CD4-positive, alpha-beta T cell (primary cell): ENCODE measurements around the gene EPB41L4A. TPM values are rescaled to one million over a fixed set of nuclear protein-coding genes. Genes with fewer than 3 reads are reported as not detected.
"Not testable (repeated sequence)": the region's sequence is repeated elsewhere in the genome, so short reads cannot be mapped to it uniquely, and the experiment has no call there.

Experiments used
- ATAC-seq: fragments of 200-7000 bp; cut with Tn5 transposase; one replicate; pipeline ENCODE4 v1.10.0; 2022; ENCODE audit warnings: mild to moderate bottlenecking; ENCODE audit not compliant: poor library complexity
- CTCF ChIA-PET: fragments of 350-600 bp; sonication (Branson Sonifier 250); formaldehyde crosslinking; loops from one replicate; lab custom pipeline; 2021; ENCODE audit warnings: antibody characterized with exemption, inconsistent platforms; lab: Charles Lee
- POLR2A ChIA-PET: fragments of 350-600 bp; sonication (Branson Sonifier 250); formaldehyde crosslinking; loops from one replicate; lab custom pipeline; 2021; ENCODE audit warnings: antibody characterized with exemption, inconsistent platforms; lab: Charles Lee
- DNase-seq, 14 experiments: peaks; one replicate each; pipeline ENCODE4 v3.0.0-alpha.2; 2013 to 2020; ENCODE audit warnings: mixed read lengths in 2 of 14
- H3K27ac ChIP-seq, 2 donors: one replicate each; pipeline versions ENCODE4 v1.5.1 to v1.7.0; 2013; ENCODE audit warnings: low read length in 2 of 2, low read depth in 1 of 2, mild to moderate bottlenecking in 1 of 2
- H3K27me3 ChIP-seq, 2 experiments: 1 replicate in 1 of 2; 2 replicates in 1 of 2; pipeline versions ENCODE4 v1.6.1 to v1.7.0; 2013; ENCODE audit warnings: low read length in 2 of 2, control low read depth in 1 of 2, mild to moderate bottlenecking in 1 of 2, moderate library complexity in 1 of 2; ENCODE audit not compliant: insufficient read depth in 2 of 2, control insufficient read depth in 1 of 2
- H3K36me3 ChIP-seq: one replicate; pipeline ENCODE4 v1.6.1; 2013; ENCODE audit warnings: low read length, control low read depth; ENCODE audit not compliant: insufficient read depth
- H3K4me1 ChIP-seq: one replicate; pipeline ENCODE4 v1.6.1; 2013; ENCODE audit warnings: low read length, control low read depth; ENCODE audit not compliant: insufficient read depth
- H3K4me3 ChIP-seq: one replicate; pipeline ENCODE4 v1.5.1; 2013; ENCODE audit warnings: mild to moderate bottlenecking, low read length, moderate library complexity
- H3K9me3 ChIP-seq, 2 experiments: 1 replicate in 1 of 2; 2 replicates in 1 of 2; pipeline versions ENCODE4 v1.6.1 to v1.7.0; 2013; ENCODE audit warnings: low read length in 2 of 2, mild to moderate bottlenecking in 2 of 2, control low read depth in 1 of 2, moderate library complexity in 1 of 2; ENCODE audit not compliant: control insufficient read depth in 1 of 2, insufficient read depth in 1 of 2
- H3K27ac Mint-ChIP-seq: one replicate; pipeline ENCODE4 v1.8.0; 2020; ENCODE audit warnings: mixed read lengths
- H3K27me3 Mint-ChIP-seq: one replicate; pipeline ENCODE4 v1.8.0; 2021; ENCODE audit warnings: mixed read lengths
- H3K36me3 Mint-ChIP-seq: one replicate; pipeline ENCODE4 v1.8.0; 2021; ENCODE audit warnings: low read depth, mixed read lengths
- H3K4me1 Mint-ChIP-seq: one replicate; pipeline ENCODE4 v1.8.0; 2021; ENCODE audit warnings: low read depth, mixed read lengths
- H3K4me3 Mint-ChIP-seq: one replicate; pipeline ENCODE4 v1.8.0; 2020; ENCODE audit warnings: mild to moderate bottlenecking, mixed read lengths
- H3K9me3 Mint-ChIP-seq: one replicate; pipeline ENCODE4 v1.8.0; 2020; ENCODE audit warnings: mixed read lengths
- intact Hi-C, 2 experiments: fragments of 100-400 bp; cut with DNase I in 1 of 2; cut with micrococcal nuclease in 1 of 2; formaldehyde crosslinking; loops; one replicate each; pipeline versions ENCODE4 v1.15.1 to v1.9.0; 2023 to 2025; cut with DNase I, micrococcal nuclease
- total RNA-seq, 174 experiments: library from RNA in 2 of 174; stranded (reverse) in 2 of 174; gene quantifications; one replicate each; pipeline ENCODE4 v1.2.3 and lab custom pipeline; 2021 to 2026
- TF ChIP-seq, protein P1 (sequence below): fragments of 200-600 bp; IDR thresholded peaks from one replicate; pipeline ENCODE4 v1.8.0; 2022; ENCODE audit warnings: antibody characterized with exemption, mild to moderate bottlenecking

Gene EPB41L4A
- total RNA-seq, 2 experiments from 2014 or later = 0.08 TPM; not detected in 1

DNA sequence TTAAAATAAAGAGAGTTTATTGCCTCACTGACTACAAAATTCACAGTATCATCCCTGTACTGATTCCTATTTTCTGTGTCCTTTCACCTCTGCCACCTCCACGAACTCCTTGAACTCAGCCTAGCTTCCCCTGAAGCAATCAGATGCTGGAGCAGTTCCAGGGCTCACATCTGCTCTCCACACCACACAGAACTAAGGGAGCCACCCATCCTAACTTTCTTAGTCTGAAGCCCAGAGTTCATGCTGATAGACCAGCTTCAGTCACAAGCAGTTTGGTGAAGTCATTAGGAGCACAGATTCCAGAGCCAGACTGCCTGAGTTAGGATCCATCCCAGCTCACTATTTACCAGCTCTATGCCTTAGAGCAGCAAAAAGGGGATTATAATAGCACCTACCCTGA is 15.6 kb upstream of the EPB41L4A start:
- Mint-ChIP-seq H3K27ac (no peak overlapping the region), H3K4me3 (no peak overlapping the region), H3K4me1 (no peaks in the 10 kb centered on the region), H3K27me3 (peaks cover 44% of the 10 kb centered on the region), H3K9me3 (no peaks in the 10 kb centered on the region), H3K36me3 (no peaks in the 10 kb centered on the region)
- Histone ChIP-seq H3K4me3 (no peak overlapping the region), H3K4me1 (no peaks in the 10 kb centered on the region), H3K27ac (no peak overlapping the region), H3K36me3 (no peaks in the 10 kb centered on the region), H3K27me3 (peaks cover 4 to 5% of the 10 kb centered on the region in 2 experiments), H3K9me3 (peaks cover 0 to 4% of the 10 kb centered on the region in 2 experiments)
- no peak for ATAC-seq
- DNase-seq = no peak
- intact Hi-C loops = no loop called here
- TF ChIP-seq, protein P1, sequence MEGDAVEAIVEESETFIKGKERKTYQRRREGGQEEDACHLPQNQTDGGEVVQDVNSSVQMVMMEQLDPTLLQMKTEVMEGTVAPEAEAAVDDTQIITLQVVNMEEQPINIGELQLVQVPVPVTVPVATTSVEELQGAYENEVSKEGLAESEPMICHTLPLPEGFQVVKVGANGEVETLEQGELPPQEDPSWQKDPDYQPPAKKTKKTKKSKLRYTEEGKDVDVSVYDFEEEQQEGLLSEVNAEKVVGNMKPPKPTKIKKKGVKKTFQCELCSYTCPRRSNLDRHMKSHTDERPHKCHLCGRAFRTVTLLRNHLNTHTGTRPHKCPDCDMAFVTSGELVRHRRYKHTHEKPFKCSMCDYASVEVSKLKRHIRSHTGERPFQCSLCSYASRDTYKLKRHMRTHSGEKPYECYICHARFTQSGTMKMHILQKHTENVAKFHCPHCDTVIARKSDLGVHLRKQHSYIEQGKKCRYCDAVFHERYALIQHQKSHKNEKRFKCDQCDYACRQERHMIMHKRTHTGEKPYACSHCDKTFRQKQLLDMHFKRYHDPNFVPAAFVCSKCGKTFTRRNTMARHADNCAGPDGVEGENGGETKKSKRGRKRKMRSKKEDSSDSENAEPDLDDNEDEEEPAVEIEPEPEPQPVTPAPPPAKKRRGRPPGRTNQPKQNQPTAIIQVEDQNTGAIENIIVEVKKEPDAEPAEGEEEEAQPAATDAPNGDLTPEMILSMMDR = no peak
- CTCF ChIA-PET = no interaction called here
- POLR2A ChIA-PET = no interaction called here

DNA sequence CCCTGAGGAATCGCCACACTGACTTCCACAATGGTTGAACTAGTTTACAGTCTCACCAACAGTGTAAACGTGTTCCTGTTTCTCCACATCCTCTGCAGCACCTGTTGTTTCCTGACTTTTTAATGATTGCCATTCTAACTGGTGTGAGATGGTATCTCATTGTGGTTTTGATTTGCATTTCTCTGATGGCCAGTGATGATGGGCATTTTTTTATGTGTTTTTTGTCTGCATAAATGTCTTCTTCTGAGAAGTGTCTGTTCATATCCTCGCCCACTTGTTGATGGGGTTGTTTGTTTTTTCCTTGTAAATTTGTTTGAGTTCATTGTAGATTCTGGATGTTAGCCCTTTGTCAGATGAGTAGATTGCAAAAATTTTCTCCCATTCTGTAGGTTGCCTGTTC is 7.1 kb upstream of the EPB41L4A start:
- CTCF ChIA-PET, H3K9me3 Mint-ChIP-seq, H3K4me1 Mint-ChIP-seq, H3K27ac Mint-ChIP-seq, H3K36me3 Mint-ChIP-seq, DNase-seq, intact Hi-C loops, H3K9me3 ChIP-seq, POLR2A ChIA-PET, H3K36me3 ChIP-seq, H3K4me1 ChIP-seq, H3K4me3 ChIP-seq, H3K27ac ChIP-seq, ATAC-seq, H3K4me3 Mint-ChIP-seq: not testable (repeated sequence)
- H3K27me3 Mint-ChIP-seq = peaks cover 47% of the 10 kb centered on the region
- peaks cover 8 to 28% of the 10 kb centered on the region in 2 experiments for H3K27me3 ChIP-seq

DNA sequence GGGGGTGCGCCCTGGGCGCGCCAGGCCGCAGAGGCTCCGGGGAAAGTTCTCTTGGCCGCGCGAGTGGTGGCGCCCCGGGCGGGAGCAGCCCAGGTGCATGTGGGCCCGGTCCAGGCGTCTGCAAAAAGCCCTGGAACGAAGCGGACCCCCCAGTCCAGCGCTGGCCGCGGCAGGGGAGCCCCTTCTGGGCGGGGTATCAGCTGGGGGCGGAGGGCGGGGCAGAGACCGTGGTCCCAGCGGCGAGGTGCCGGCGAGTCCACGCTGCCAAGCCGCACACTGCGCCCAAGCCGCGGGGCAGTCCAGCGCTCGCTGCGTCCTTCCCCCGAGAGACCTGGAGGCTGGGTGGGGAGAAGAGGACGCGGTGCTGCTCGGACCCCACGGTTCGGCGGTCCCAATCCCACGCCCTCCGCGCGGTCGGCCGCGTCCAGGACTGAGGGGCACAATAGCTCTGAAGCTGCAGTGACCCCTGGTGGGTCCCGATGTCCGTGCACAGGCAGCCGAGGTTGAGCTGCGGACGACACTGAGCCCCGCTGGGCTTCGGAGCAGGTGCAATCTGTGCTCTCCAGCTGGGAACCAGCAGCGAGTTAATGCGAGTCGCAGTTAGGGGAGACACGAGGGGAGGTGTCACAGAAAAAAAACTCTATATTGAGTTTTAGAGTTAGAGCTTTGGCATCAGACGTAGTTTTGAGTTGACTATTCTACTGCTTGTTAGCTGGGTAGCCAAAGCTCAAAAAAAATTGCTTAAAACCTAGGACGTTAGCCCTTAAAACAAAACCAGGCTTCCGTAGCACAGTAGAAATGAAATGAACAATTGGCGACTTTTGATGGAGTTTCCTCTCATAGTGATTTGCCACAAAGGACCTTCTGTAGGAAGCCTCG is 1.1 kb upstream of the EPB41L4A start:
- Mint-ChIP-seq H3K27me3 (peaks cover 67% of the 10 kb centered on the region), H3K27ac (no peak overlapping the region), H3K9me3 (peaks cover 3% of the 10 kb centered on the region), H3K4me3 (no peak overlapping the region), H3K4me1 (peaks cover 8% of the 10 kb centered on the region), H3K36me3 (no peaks in the 10 kb centered on the region)
- POLR2A ChIA-PET = no interaction called here
- DNase-seq = peak in 3 of 14 experiments; percentile 16 to 40 (median 38)
- CTCF ChIA-PET = no interaction called here
- TF ChIP-seq, protein P1 = no peak
- H3K27ac ChIP-seq = no peak overlapping the region
- intact Hi-C loops = no loop called here
- no peaks in the 10 kb centered on the region for H3K36me3 ChIP-seq
- no peak for ATAC-seq
- H3K4me3 ChIP-seq = no peak overlapping the region
- peaks cover 25 to 60% of the 10 kb centered on the region in 2 experiments for H3K27me3 ChIP-seq
- H3K9me3 ChIP-seq = peaks cover 0 to 4% of the 10 kb centered on the region in 2 experiments
- peaks cover 20% of the 10 kb centered on the region for H3K4me1 ChIP-seq
